HEK293 (cell line): ENCODE data around the gene PLCD3.

Experiments used
- CTCF ChIA-PET: fragments of 350-600 bp; formaldehyde crosslinking; extraction: SDS; loops from one replicate; lab custom pipeline; 2021; ENCODE audit warnings: antibody characterized with exemption; lab: Yijun Ruan, JAX
- POLR2A ChIA-PET: fragments of 300-600 bp; formaldehyde crosslinking; extraction: SDS; loops from one replicate; lab custom pipeline; 2020; ENCODE audit warnings: antibody characterized with exemption, inconsistent platforms; lab: Yijun Ruan, JAX
- H3K27ac ChIP-seq: fragments of 200-500 bp; sonication (Bioruptor generic); 2 replicates; pipeline ENCODE4 v1.5.1; 2014; ENCODE audit warnings: low read depth, low read length, control low read depth, inconsistent platforms; ENCODE audit errors: extremely low read depth
- H3K36me3 ChIP-seq, 2 experiments: fragments of 200-500 bp in 1 of 2; sonication (Bioruptor generic) in 1 of 2; 1 replicate in 1 of 2; 2 replicates in 1 of 2; pipeline ENCODE4 v1.5.1; 2014 to 2017; ENCODE audit warnings: inconsistent platforms in 2 of 2, low read length in 2 of 2; ENCODE audit not compliant: control insufficient read depth in 2 of 2, insufficient read depth in 1 of 2
- H3K4me1 ChIP-seq: fragments of 200-500 bp; sonication (Bioruptor generic); 2 replicates; pipeline ENCODE4 v1.5.1; 2014; ENCODE audit warnings: mild to moderate bottlenecking, low read length, inconsistent platforms; ENCODE audit not compliant: control insufficient read depth, insufficient read depth
- H3K4me3 ChIP-seq: 2 replicates; pipeline ENCODE4 v1.5.1; 2011; ENCODE audit warnings: low read depth, mild to moderate bottlenecking, control low read depth, low read length, moderate library complexity
- H3K9me3 ChIP-seq: fragments of 200-500 bp; sonication (Bioruptor generic); 2 replicates; pipeline ENCODE4 v1.5.1; 2014; ENCODE audit warnings: low read depth, low read length, inconsistent platforms; ENCODE audit not compliant: control insufficient read depth, insufficient read depth
- GLI2 ChIP-seq: fragments of 450-650 bp; formaldehyde crosslinking; IDR thresholded peaks from 2 replicates; pipeline ENCODE4; 2017; ENCODE audit warnings: missing biosample characterization, missing genetic modification characterization, low read depth, borderline replicate concordance
- KLF16 ChIP-seq: fragments of 450-650 bp; formaldehyde crosslinking; IDR thresholded peaks from 2 replicates; pipeline ENCODE4 v1.5.1; 2017; ENCODE audit warnings: missing biosample characterization, missing genetic modification characterization
- TSHZ1 ChIP-seq: fragments of 450-650 bp; formaldehyde crosslinking; IDR thresholded peaks from 2 replicates; pipeline ENCODE4 v1.5.1; 2016; ENCODE audit warnings: missing biosample characterization, missing genetic modification characterization, borderline replicate concordance
- ZBTB10 ChIP-seq: fragments of 450-650 bp; formaldehyde crosslinking; IDR thresholded peaks from 2 replicates; pipeline ENCODE4 v1.5.1; 2016; ENCODE audit warnings: missing biosample characterization, missing genetic modification characterization
- ZNF302 ChIP-seq: fragments of 450-650 bp; formaldehyde crosslinking; IDR thresholded peaks from 2 replicates; pipeline ENCODE4 v1.5.1; 2016; ENCODE audit warnings: missing biosample characterization, missing genetic modification characterization, low read depth
- ZNF341 ChIP-seq: fragments of 450-650 bp; formaldehyde crosslinking; IDR thresholded peaks from 2 replicates; pipeline ENCODE4; 2016; ENCODE audit warnings: low read depth, missing biosample characterization, missing genetic modification characterization
- ZNF37A ChIP-seq: fragments of 450-650 bp; IDR thresholded peaks from 2 replicates; pipeline ENCODE4 v1.5.1; 2018; ENCODE audit warnings: missing biosample characterization, missing genetic modification characterization
- ZNF600 ChIP-seq: fragments of 450-650 bp; formaldehyde crosslinking; IDR thresholded peaks from 2 replicates; pipeline ENCODE4 v1.5.1; 2016; ENCODE audit warnings: missing biosample characterization, missing genetic modification characterization
- ZNF621 ChIP-seq: fragments of 450-650 bp; formaldehyde crosslinking; IDR thresholded peaks from 2 replicates; pipeline ENCODE4 v1.5.1; 2017; ENCODE audit warnings: missing biosample characterization, missing genetic modification characterization
- ZNF623 ChIP-seq: fragments of 450-650 bp; formaldehyde crosslinking; IDR thresholded peaks from 2 replicates; pipeline ENCODE4 v1.5.1; 2016; ENCODE audit warnings: missing biosample characterization, missing genetic modification characterization
- ZNF626 ChIP-seq: fragments of 450-650 bp; sonication (Bioruptor Pico); formaldehyde crosslinking; IDR thresholded peaks from 2 replicates; pipeline ENCODE4 v1.5.1; 2018; ENCODE audit warnings: missing biosample characterization, missing genetic modification characterization, inconsistent platforms
- ZNF629 ChIP-seq: fragments of 450-650 bp; formaldehyde crosslinking; IDR thresholded peaks from 2 replicates; pipeline ENCODE4 v1.5.1; 2017; ENCODE audit warnings: missing biosample characterization, missing genetic modification characterization
- ZNF792 ChIP-seq: fragments of 450-650 bp; formaldehyde crosslinking; IDR thresholded peaks from 2 replicates; pipeline ENCODE4 v1.5.1; 2016; ENCODE audit warnings: missing biosample characterization, missing genetic modification characterization
- ZNF843 ChIP-seq: fragments of 450-650 bp; formaldehyde crosslinking; IDR thresholded peaks from 2 replicates; pipeline ENCODE4 v1.5.1; 2016; ENCODE audit warnings: missing biosample characterization, missing genetic modification characterization
- TF ChIP-seq, protein P1 (sequence below): fragments of 450-650 bp; formaldehyde crosslinking; IDR thresholded peaks from 2 replicates; pipeline ENCODE4 v1.5.1; 2016; ENCODE audit warnings: missing biosample characterization, missing genetic modification characterization
- TF ChIP-seq, protein P2 (sequence below): fragments of 450-650 bp; formaldehyde crosslinking; IDR thresholded peaks from 2 replicates; pipeline ENCODE4 v1.5.1; 2016; ENCODE audit warnings: missing biosample characterization, missing genetic modification characterization, borderline replicate concordance

PLCD3 gene

GRCh38 chr17:45110676-45111611, 21.4 kb downstream of the PLCD3 start (continued):
- TF ChIP-seq GLI2 (tag by site-specific recombination): no peak
- TF ChIP-seq, protein P1, sequence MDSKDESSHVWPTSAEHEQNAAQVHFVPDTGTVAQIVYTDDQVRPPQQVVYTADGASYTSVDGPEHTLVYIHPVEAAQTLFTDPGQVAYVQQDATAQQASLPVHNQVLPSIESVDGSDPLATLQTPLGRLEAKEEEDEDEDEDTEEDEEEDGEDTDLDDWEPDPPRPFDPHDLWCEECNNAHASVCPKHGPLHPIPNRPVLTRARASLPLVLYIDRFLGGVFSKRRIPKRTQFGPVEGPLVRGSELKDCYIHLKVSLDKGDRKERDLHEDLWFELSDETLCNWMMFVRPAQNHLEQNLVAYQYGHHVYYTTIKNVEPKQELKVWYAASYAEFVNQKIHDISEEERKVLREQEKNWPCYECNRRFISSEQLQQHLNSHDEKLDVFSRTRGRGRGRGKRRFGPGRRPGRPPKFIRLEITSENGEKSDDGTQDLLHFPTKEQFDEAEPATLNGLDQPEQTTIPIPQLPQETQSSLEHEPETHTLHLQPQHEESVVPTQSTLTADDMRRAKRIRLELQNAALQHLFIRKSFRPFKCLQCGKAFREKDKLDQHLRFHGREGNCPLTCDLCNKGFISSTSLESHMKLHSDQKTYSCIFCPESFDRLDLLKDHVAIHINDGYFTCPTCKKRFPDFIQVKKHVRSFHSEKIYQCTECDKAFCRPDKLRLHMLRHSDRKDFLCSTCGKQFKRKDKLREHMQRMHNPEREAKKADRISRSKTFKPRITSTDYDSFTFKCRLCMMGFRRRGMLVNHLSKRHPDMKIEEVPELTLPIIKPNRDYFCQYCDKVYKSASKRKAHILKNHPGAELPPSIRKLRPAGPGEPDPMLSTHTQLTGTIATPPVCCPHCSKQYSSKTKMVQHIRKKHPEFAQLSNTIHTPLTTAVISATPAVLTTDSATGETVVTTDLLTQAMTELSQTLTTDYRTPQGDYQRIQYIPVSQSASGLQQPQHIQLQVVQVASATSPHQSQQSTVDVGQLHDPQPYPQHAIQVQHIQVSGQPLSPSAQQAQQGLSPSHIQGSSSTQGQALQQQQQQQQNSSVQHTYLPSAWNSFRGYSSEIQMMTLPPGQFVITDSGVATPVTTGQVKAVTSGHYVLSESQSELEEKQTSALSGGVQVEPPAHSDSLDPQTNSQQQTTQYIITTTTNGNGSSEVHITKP (tag by site-specific recombination): 0 out of 2 replicates have a peak, but pooled peaks have one; percentile 18
- TF ChIP-seq, protein P2, sequence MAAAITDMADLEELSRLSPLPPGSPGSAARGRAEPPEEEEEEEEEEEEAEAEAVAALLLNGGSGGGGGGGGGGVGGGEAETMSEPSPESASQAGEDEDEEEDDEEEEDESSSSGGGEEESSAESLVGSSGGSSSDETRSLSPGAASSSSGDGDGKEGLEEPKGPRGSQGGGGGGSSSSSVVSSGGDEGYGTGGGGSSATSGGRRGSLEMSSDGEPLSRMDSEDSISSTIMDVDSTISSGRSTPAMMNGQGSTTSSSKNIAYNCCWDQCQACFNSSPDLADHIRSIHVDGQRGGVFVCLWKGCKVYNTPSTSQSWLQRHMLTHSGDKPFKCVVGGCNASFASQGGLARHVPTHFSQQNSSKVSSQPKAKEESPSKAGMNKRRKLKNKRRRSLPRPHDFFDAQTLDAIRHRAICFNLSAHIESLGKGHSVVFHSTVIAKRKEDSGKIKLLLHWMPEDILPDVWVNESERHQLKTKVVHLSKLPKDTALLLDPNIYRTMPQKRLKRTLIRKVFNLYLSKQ (tag by site-specific recombination): no peak
- no peak for TF ChIP-seq ZNF843
- no peak for TF ChIP-seq KLF16 (tag by site-specific recombination)
- no peak for TF ChIP-seq ZNF629 (tag by site-specific recombination)

GRCh38 chr17:45108595-45109521, 23.5 kb downstream of the PLCD3 start:
- Histone ChIP-seq H3K4me3 (no peak overlapping the region), H3K36me3 (peaks cover 13 to 82% of the 10 kb centered on the region in 2 experiments; a peak in 2 of 3 replicates), H3K9me3 (no peaks in the 10 kb centered on the region), H3K4me1 (no peaks in the 10 kb centered on the region), H3K27ac (peak overlapping the region; percentile 4; the same call in 1 of the 2 replicates)
- POLR2A ChIA-PET: interaction anchor here (1.1 to 1.8 kb wide), 3 partner anchors 9 to 48 kb away, joined by 3 to 4 read pairs (median 3); partner anchors contain the start of gene HEXIM1
- CTCF ChIA-PET: interaction anchor here (0.5 to 3.3 kb wide), 9 partner anchors 10 to 1189 kb away, joined by 3 to 21 read pairs (median 5); partner anchors contain the start of genes ACBD4 and PLCD3
- TF ChIP-seq ZNF792 (tag by site-specific recombination) (no peak), ZBTB10 (tag by site-specific recombination) (no peak), ZNF302 (tag by site-specific recombination) (no peak), ZNF341 (tag by site-specific recombination) (no peak), ZNF600 (tag by site-specific recombination) (peak; percentile 52), ZNF623 (tag by site-specific recombination) (no peak), TSHZ1 (tag by site-specific recombination) (no peak), ZNF621 (tag by site-specific recombination) (no peak), ZNF37A (no peak), ZNF626 (tag by site-specific recombination) (no peak)
- TF ChIP-seq, protein P1 (tag by site-specific recombination): peak; percentile 95
